Effector memory CD4-positive, alpha-beta T cell (primary cell): ENCODE results near the gene TUBGCP6.

ENCODE experiments used
- DNase-seq, 3 donors: peaks; one replicate each; pipeline ENCODE4 v3.0.0-alpha.2; 2020
- H3K27ac ChIP-seq: 2 replicates; pipeline ENCODE4 v1.7.0; 2013; ENCODE audit warnings: mild to moderate bottlenecking, low read length, moderate library complexity; ENCODE audit not compliant: insufficient read depth, poor library complexity, severe bottlenecking
- H3K27me3 ChIP-seq: replicated peaks from 2 replicates; pipeline ENCODE4 v1.7.0; 2013; ENCODE audit warnings: mild to moderate bottlenecking, low read length; ENCODE audit not compliant: insufficient read depth, control insufficient read depth, poor library complexity, severe bottlenecking
- H3K36me3 ChIP-seq: 2 replicates; pipeline ENCODE4 v1.7.0; 2013; ENCODE audit warnings: mild to moderate bottlenecking, low read length, moderate library complexity; ENCODE audit not compliant: control insufficient read depth, insufficient read depth
- H3K4me1 ChIP-seq: 2 replicates; pipeline ENCODE4 v1.7.0; 2013; ENCODE audit warnings: low read length, mild to moderate bottlenecking; ENCODE audit not compliant: control insufficient read depth, insufficient read depth, poor library complexity, severe bottlenecking
- H3K4me3 ChIP-seq: 2 replicates; pipeline ENCODE4 v1.7.0; 2013; ENCODE audit warnings: low read length, low read depth, mild to moderate bottlenecking; ENCODE audit not compliant: insufficient read depth, poor library complexity, severe bottlenecking
- H3K9me3 ChIP-seq: 2 replicates; pipeline ENCODE4 v1.7.0; 2013; ENCODE audit warnings: mild to moderate bottlenecking, low read length, moderate library complexity; ENCODE audit not compliant: control insufficient read depth

Gene TUBGCP6

GRCh38 chr22:50226063-50226874 lies 18.6 kb downstream of the TUBGCP6 start:
- Histone ChIP-seq H3K36me3 (peaks cover 61% of the 10 kb centered on the region), H3K4me3 (no peak overlapping the region), H3K27me3 (no peaks in the 10 kb centered on the region), H3K4me1 (no peaks in the 10 kb centered on the region), H3K27ac (no peak overlapping the region), H3K9me3 (no peaks in the 10 kb centered on the region)
- no peak for DNase-seq

GRCh38 chr22:50225200-50225969 lies 19.4 kb downstream of the TUBGCP6 start:
- no peaks in the 10 kb centered on the region for H3K4me1 ChIP-seq
- H3K9me3 ChIP-seq = no peaks in the 10 kb centered on the region
- H3K27ac ChIP-seq = no peak overlapping the region
- no peak overlapping the region for H3K4me3 ChIP-seq
- no peak for DNase-seq
- H3K36me3 ChIP-seq = peaks cover 70% of the 10 kb centered on the region
- H3K27me3 ChIP-seq = no peaks in the 10 kb centered on the region

GRCh38 chr22:50224071-50224470 lies 20.8 kb downstream of the TUBGCP6 start:
- Histone ChIP-seq H3K4me3 (no peak overlapping the region), H3K27me3 (no peaks in the 10 kb centered on the region), H3K4me1 (no peaks in the 10 kb centered on the region), H3K36me3 (peaks cover 72% of the 10 kb centered on the region), H3K9me3 (no peaks in the 10 kb centered on the region), H3K27ac (no peak overlapping the region)
- no peak for DNase-seq

- Histone ChIP-seq H3K4me1 (no peaks in the 10 kb centered on the region), H3K27ac (no peak overlapping the region), H3K9me3 (no peaks in the 10 kb centered on the region), H3K36me3 (peaks cover 78% of the 10 kb centered on the region), H3K27me3 (no peaks in the 10 kb centered on the region), H3K4me3 (no peak overlapping the region)
- DNase-seq = no peak
Measured at GRCh38 chr22:50222508-50222907, 22.3 kb downstream of the TUBGCP6 start.

GRCh38 chr22:50221410-50222300 lies 23.2 kb downstream of the TUBGCP6 start:
- no peak for DNase-seq
- no peak overlapping the region for H3K4me3 ChIP-seq
- H3K27ac ChIP-seq = no peak overlapping the region
- no peaks in the 10 kb centered on the region for H3K9me3 ChIP-seq
- no peaks in the 10 kb centered on the region for H3K27me3 ChIP-seq
- peaks cover 87% of the 10 kb centered on the region for H3K36me3 ChIP-seq
- no peaks in the 10 kb centered on the region for H3K4me1 ChIP-seq

- no peak for DNase-seq
- Histone ChIP-seq H3K36me3 (peaks cover 91% of the 10 kb centered on the region), H3K4me3 (no peak overlapping the region), H3K27ac (no peak overlapping the region), H3K27me3 (no peaks in the 10 kb centered on the region), H3K4me1 (no peaks in the 10 kb centered on the region), H3K9me3 (no peaks in the 10 kb centered on the region)
Measured at GRCh38 chr22:50220603-50221409, 24.0 kb downstream of the TUBGCP6 start.

GRCh38 chr22:50219800-50220602 lies 24.8 kb downstream of the TUBGCP6 start:
- H3K27me3 ChIP-seq = no peaks in the 10 kb centered on the region
- no peak for DNase-seq
- no peaks in the 10 kb centered on the region for H3K9me3 ChIP-seq
- H3K4me1 ChIP-seq = no peaks in the 10 kb centered on the region
- H3K36me3 ChIP-seq = peaks cover 90% of the 10 kb centered on the region
- no peak overlapping the region for H3K27ac ChIP-seq
- no peak overlapping the region for H3K4me3 ChIP-seq

- Histone ChIP-seq H3K36me3 (peaks cover 87% of the 10 kb centered on the region), H3K27me3 (no peaks in the 10 kb centered on the region), H3K4me1 (no peaks in the 10 kb centered on the region), H3K27ac (no peak overlapping the region), H3K4me3 (no peak overlapping the region), H3K9me3 (no peaks in the 10 kb centered on the region)
- no peak for DNase-seq
Measured at GRCh38 chr22:50218996-50219727, 25.7 kb downstream of the TUBGCP6 start.
